ENCODE measurements around the gene KIAA1958. TPM values are rescaled to one million over a fixed set of nuclear protein-coding genes. Genes with fewer than 3 reads are reported as not detected.
A peak's percentile ranks its signal among the peaks of the same experiment; 100 is the strongest.

Gene KIAA1958
- total and polyA plus RNA-seq, 4 donors, result 0.99 to 7.1 (median 3.3) TPM

- Histone ChIP-seq H3K9me3 (ENCODE audit: control insufficient read depth in 4 of 4, low read length in 3 of 4) (no peaks in the 10 kb centered on the region), H3K4me3 (ENCODE audit: low read depth in 1 of 3, low read length in 3 of 3) (no peak overlapping the region), H3K4me1 (ENCODE audit: control insufficient read depth in 4 of 4, insufficient read depth in 4 of 4, low read length in 3 of 4) (peaks cover 3 to 48% (median 14%) of the 10 kb centered on the region in 4 donors), H3K9ac (ENCODE audit: low read depth in 1 of 2, low read length in 2 of 2) (peak overlapping the region in 1 of 2 donors; percentile 56), H3K36me3 (ENCODE audit: control insufficient read depth in 4 of 4, insufficient read depth in 3 of 4, low read depth in 1 of 4, low read length in 3 of 4) (no peaks in the 10 kb centered on the region), H3K27me3 (ENCODE audit: control insufficient read depth in 4 of 4, insufficient read depth in 4 of 4, low read length in 3 of 4) (no peaks in the 10 kb centered on the region), H3K27ac (ENCODE audit: low read depth in 1 of 2, low read length in 2 of 2) (peak overlapping the region; percentile 68 to 76)
- WGBS, result 38% methylated on average over 4 of the region's 4 CpGs
- no peak for DNase-seq (ENCODE audit: low spot score)
- no peak for TF ChIP-seq TAF1 (conservative IDR thresholded peaks at IDR 0.05)
- TF ChIP-seq HNF4A (conservative IDR thresholded peaks at IDR 0.05), result peak; percentile 77 to 88
- TF ChIP-seq RAD21 (IDR thresholded peaks at IDR 0.05), result peak in 1 of 2 donors; percentile 6
- no peak for TF ChIP-seq NR2F2 (IDR thresholded peaks at IDR 0.05)
- peak; percentile 9 for TF ChIP-seq HNF4G (IDR thresholded peaks at IDR 0.05)
- peak in 1 of 2 donors; percentile 40 for TF ChIP-seq EGR1 (IDR thresholded peaks at IDR 0.05; ENCODE audit: low read depth in 2 of 2)
- peak; percentile 59 to 70 for TF ChIP-seq RXRA (IDR thresholded peaks at IDR 0.05)
- TF ChIP-seq FOXA2 (IDR thresholded peaks at IDR 0.05), result peak; percentile 76
- peak; percentile 58 for TF ChIP-seq SP1 (IDR thresholded peaks at IDR 0.05)
- TF ChIP-seq JUND (IDR thresholded peaks at IDR 0.05), result peak in 1 of 2 donors; percentile 38
- TF ChIP-seq ZBTB33 (IDR thresholded peaks at IDR 0.05), result peak; percentile 17
- no peak for TF ChIP-seq CTCF (IDR thresholded peaks at IDR 0.05; ENCODE audit: low read depth, low read length, missing input control)
- TF ChIP-seq MAX (IDR thresholded peaks at IDR 0.05), result peak; percentile 14
- TF ChIP-seq YY1 (IDR thresholded peaks at IDR 0.05), result no peak
- TF ChIP-seq FOXA1 (IDR thresholded peaks at IDR 0.05), result peak; percentile 70
- no peak for TF ChIP-seq GABPA (IDR thresholded peaks at IDR 0.05 in 1 of 2, conservative IDR thresholded peaks at IDR 0.05 in 1 of 2)
- TF ChIP-seq ATF3 (IDR thresholded peaks at IDR 0.05), result peak; percentile 15
- TF ChIP-seq REST (IDR thresholded peaks at IDR 0.05), result no peak
These were observed 19.0 kb downstream of the KIAA1958 start for GRCh38 chr9:112505607-112506006.

Measured in liver (tissue), 9 donors.